Mesothelial cell of epicardium (in vitro differentiated cells): ENCODE data around the gene RHNO1. TPM values are rescaled to one million over a fixed set of nuclear protein-coding genes. Genes with fewer than 3 reads are reported as not detected.

Experiments
- DNase-seq, 2 experiments: peaks; one replicate each; pipeline ENCODE4 v3.0.0; 2021; ENCODE audit warnings: low spot score in 2 of 2; ENCODE audit not compliant: unreplicated experiment in 2 of 2
- H3K27ac Mint-ChIP-seq: 2 replicates; pipeline ENCODE4 v1.8.0; 2021; ENCODE audit warnings: mixed read lengths
- H3K27me3 Mint-ChIP-seq: 2 replicates; pipeline ENCODE4 v1.8.0; 2021; ENCODE audit warnings: low read depth, mixed read lengths
- H3K36me3 Mint-ChIP-seq: 2 replicates; pipeline ENCODE4 v1.8.0; 2021; ENCODE audit warnings: mixed read lengths
- H3K4me1 Mint-ChIP-seq: 2 replicates; pipeline ENCODE4 v1.8.0; 2021; ENCODE audit warnings: mixed read lengths
- H3K4me3 Mint-ChIP-seq: 2 replicates; pipeline ENCODE4 v1.8.0; 2021; ENCODE audit warnings: mild to moderate bottlenecking, moderate library complexity, mixed read lengths
- H3K9me3 Mint-ChIP-seq: 2 replicates; pipeline ENCODE4 v1.8.0; 2021; ENCODE audit warnings: mixed read lengths
- total RNA-seq: library from RNA; stranded (reverse); gene quantifications from 3 replicates; pipeline ENCODE4 v1.2.1, GENCODE V29; 2021
- TF ChIP-seq, protein P1 (sequence below): fragments of 200-600 bp; sonication (generic); IDR thresholded peaks from one replicate; pipeline ENCODE4 v1.5.0; 2021; ENCODE audit warnings: antibody characterized with exemption; ENCODE audit not compliant: unreplicated experiment

RHNO1 gene
- total RNA-seq, 1 donor from 2014 or later: 27.2 TPM

DNA sequence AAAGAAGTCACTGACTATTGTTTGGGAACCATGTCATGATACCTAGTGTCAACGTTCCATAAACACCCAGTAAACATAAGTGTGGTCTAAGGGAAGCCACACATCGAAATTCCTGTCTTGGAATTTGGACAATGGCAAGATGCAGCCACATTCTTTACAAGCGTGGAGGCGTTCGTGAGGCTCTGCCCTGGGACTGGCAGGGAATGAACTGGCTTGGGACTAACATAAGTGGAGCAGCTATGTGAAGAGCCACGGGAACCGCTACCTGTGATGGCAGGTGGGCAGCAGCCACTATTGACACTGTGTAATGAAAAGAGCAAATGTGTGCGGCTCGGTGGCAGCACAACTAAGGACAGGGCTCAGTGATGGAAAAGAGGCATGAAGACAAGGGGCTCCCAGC, 32.2 kb upstream of the RHNO1 start:
- TF ChIP-seq, protein P1, sequence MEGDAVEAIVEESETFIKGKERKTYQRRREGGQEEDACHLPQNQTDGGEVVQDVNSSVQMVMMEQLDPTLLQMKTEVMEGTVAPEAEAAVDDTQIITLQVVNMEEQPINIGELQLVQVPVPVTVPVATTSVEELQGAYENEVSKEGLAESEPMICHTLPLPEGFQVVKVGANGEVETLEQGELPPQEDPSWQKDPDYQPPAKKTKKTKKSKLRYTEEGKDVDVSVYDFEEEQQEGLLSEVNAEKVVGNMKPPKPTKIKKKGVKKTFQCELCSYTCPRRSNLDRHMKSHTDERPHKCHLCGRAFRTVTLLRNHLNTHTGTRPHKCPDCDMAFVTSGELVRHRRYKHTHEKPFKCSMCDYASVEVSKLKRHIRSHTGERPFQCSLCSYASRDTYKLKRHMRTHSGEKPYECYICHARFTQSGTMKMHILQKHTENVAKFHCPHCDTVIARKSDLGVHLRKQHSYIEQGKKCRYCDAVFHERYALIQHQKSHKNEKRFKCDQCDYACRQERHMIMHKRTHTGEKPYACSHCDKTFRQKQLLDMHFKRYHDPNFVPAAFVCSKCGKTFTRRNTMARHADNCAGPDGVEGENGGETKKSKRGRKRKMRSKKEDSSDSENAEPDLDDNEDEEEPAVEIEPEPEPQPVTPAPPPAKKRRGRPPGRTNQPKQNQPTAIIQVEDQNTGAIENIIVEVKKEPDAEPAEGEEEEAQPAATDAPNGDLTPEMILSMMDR: no peak
- H3K4me3 Mint-ChIP-seq: no peak overlapping the region
- no peaks in the 10 kb centered on the region for H3K27me3 Mint-ChIP-seq
- H3K9me3 Mint-ChIP-seq: no peaks in the 10 kb centered on the region
- no peak overlapping the region for H3K27ac Mint-ChIP-seq
- H3K4me1 Mint-ChIP-seq: peaks cover 8% of the 10 kb centered on the region
- peaks cover 4% of the 10 kb centered on the region for H3K36me3 Mint-ChIP-seq
- DNase-seq: no peak

DNA sequence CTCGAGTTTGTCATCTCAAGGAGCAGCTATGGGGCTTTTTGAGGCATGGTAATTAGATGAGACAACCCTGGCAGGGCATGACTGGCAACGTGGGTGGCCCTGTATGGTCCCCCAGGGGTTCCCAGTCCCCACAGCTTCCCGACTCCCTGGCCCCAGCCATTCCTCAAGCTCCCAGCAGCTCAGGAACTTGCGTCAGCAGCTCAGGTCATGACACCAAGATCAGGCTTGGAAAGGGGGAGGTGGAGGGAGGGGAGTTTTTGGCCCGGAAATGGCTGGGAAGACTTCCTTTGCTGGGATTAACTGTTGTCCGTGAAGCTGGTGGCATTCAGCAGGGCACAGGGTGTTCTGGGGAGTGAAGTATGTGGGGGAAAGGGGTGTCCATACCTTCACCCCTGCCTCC, 31.7 kb upstream of the RHNO1 start:
- Mint-ChIP-seq H3K27me3 (no peaks in the 10 kb centered on the region), H3K4me1 (peaks cover 8% of the 10 kb centered on the region), H3K9me3 (no peaks in the 10 kb centered on the region), H3K4me3 (no peak overlapping the region), H3K36me3 (peaks cover 4% of the 10 kb centered on the region), H3K27ac (no peak overlapping the region)
- TF ChIP-seq, protein P1: no peak
- DNase-seq: no peak

GRCh38 chr12:2851931-2852330, 25.1 kb upstream of the RHNO1 start:
- no peaks in the 10 kb centered on the region for H3K27me3 Mint-ChIP-seq
- H3K4me1 Mint-ChIP-seq: peaks cover 5% of the 10 kb centered on the region
- peaks cover 2% of the 10 kb centered on the region for H3K36me3 Mint-ChIP-seq
- H3K4me3 Mint-ChIP-seq: no peak overlapping the region
- no peak for DNase-seq
- H3K27ac Mint-ChIP-seq: no peak overlapping the region
- TF ChIP-seq, protein P1: no peak
- H3K9me3 Mint-ChIP-seq: no peaks in the 10 kb centered on the region

DNA sequence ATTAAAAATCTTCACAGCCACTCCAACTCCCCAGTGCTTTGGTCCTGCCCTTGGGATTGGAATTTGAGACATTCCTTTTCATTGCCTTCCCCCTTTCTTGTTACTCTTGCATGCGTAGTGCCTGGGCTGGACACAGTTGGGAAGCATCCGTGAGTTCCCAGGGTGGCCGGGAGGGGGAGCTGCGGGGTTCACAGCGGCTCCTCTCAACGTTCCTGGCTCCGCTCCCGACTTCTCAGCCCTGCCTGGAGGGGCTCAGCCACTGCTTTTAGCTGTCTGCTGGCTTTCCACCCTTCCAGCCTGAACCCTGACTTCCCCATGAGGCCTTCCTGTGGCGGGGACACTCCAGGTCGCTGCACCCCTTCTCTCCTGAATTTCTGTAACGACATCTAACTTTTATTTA, 23.4 kb upstream of the RHNO1 start:
- Mint-ChIP-seq H3K36me3 (no peaks in the 10 kb centered on the region), H3K4me3 (no peak overlapping the region), H3K4me1 (peaks cover 5% of the 10 kb centered on the region), H3K27ac (no peak overlapping the region), H3K9me3 (no peaks in the 10 kb centered on the region), H3K27me3 (no peaks in the 10 kb centered on the region)
- TF ChIP-seq, protein P1: peak; percentile 76
- DNase-seq: peak; percentile 81 to 92

GRCh38 chr12:2854669-2855453, 22.2 kb upstream of the RHNO1 start:
- H3K27me3 Mint-ChIP-seq: no peaks in the 10 kb centered on the region
- no peak overlapping the region for H3K27ac Mint-ChIP-seq
- peaks cover 1% of the 10 kb centered on the region for H3K36me3 Mint-ChIP-seq
- no peak for DNase-seq
- no peaks in the 10 kb centered on the region for H3K9me3 Mint-ChIP-seq
- no peak overlapping the region for H3K4me3 Mint-ChIP-seq
- peaks cover 5% of the 10 kb centered on the region for H3K4me1 Mint-ChIP-seq
- TF ChIP-seq, protein P1: no peak
